CD4-positive, alpha-beta T cell treated with Interleukin-10 for 1 hour (primary cell): Measurements from ENCODE around the gene VPS36.
"Not testable (repeated sequence)": the region's sequence is repeated elsewhere in the genome, so short reads cannot be mapped to it uniquely, and the experiment has no call there.

Experiments
- DNase-seq: peaks from one replicate; pipeline ENCODE4 v3.0.0-alpha.2; 2020

The VPS36 gene

GRCh38 chr13:52374389-52374788, 76.0 kb downstream of the VPS36 start:
- DNase-seq = no peak

DNA sequence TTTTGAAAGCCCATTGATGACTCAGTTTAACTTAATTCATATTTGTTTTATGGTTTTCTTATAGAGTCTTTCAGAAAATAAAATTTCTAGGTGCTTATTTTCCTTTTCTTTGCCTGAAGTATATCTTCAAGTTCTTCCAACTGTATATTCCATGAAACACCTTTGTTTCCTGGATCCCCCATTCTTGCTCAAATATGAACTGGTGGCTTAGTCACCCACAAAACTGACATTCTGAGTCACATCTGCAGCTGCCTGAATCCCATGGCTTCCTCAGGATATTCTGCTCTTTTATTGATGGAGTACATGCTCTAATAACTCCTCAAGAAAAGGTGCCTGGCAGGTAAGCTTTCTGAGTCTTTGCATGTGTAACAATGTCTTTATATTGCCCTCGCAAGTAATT, 77.2 kb downstream of the VPS36 start:
- DNase-seq = not testable (repeated sequence)

GRCh38 chr13:52371736-52372247, 78.6 kb downstream of the VPS36 start:
- DNase-seq = no peak

DNA sequence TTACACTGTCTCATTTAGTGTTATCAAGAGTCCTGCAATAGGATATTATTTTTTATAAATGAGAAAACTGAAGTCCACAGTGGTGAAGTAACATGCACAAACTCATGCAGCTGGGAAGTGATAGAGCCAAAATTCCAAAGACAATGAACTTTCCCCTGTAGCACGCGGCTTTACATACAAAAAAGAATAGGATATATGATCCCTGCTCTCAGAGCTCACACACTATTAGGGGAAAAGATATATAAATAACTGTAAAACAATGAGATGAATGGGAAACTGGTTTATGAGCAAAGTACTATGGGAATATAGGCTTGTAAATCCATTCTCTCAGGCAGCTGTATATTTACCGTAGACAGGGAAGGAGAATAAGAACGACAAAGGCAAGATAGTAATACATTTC, 84.1 kb downstream of the VPS36 start:
- DNase-seq = no peak
